CD4-positive, alpha-beta T cell treated with Interleukin-15 for 1 hour (primary cell): Measurements from ENCODE around the gene GAS7.

Experiments
- DNase-seq: peaks from one replicate; pipeline ENCODE4 v3.0.0-alpha.2; 2020

Gene GAS7

GRCh38 chr17:9874722-9875121 is 323.7 kb downstream of the GAS7 start:
- no peak for DNase-seq

- no peak for DNase-seq
These were observed 325.6 kb downstream of the GAS7 start for GRCh38 chr17:9872852-9873251.

- no peak for DNase-seq
These were observed 329.9 kb downstream of the GAS7 start for GRCh38 chr17:9868552-9868951.

- DNase-seq, result no peak
These were observed 332.8 kb downstream of the GAS7 start for GRCh38 chr17:9865586-9865985.

GRCh38 chr17:9862949-9863348 is 335.5 kb downstream of the GAS7 start:
- no peak for DNase-seq

- DNase-seq, result no peak
These were observed 336.2 kb downstream of the GAS7 start for GRCh38 chr17:9862220-9862619.

GRCh38 chr17:9860851-9861250 is 337.6 kb downstream of the GAS7 start:
- no peak for DNase-seq
